Measurements from ENCODE around the gene RPL18A. TPM values are rescaled to one million over a fixed set of nuclear protein-coding genes. Genes with fewer than 3 reads are reported as not detected.

Gene RPL18A
- total and polyA plus RNA-seq, 8 donors: 854 to 4,061 (median 1,544) TPM

GRCh38 chr19:17841371-17841809, 18.3 kb upstream of the RPL18A start:
- TF ChIP-seq, protein P1, sequence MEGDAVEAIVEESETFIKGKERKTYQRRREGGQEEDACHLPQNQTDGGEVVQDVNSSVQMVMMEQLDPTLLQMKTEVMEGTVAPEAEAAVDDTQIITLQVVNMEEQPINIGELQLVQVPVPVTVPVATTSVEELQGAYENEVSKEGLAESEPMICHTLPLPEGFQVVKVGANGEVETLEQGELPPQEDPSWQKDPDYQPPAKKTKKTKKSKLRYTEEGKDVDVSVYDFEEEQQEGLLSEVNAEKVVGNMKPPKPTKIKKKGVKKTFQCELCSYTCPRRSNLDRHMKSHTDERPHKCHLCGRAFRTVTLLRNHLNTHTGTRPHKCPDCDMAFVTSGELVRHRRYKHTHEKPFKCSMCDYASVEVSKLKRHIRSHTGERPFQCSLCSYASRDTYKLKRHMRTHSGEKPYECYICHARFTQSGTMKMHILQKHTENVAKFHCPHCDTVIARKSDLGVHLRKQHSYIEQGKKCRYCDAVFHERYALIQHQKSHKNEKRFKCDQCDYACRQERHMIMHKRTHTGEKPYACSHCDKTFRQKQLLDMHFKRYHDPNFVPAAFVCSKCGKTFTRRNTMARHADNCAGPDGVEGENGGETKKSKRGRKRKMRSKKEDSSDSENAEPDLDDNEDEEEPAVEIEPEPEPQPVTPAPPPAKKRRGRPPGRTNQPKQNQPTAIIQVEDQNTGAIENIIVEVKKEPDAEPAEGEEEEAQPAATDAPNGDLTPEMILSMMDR (IDR thresholded peaks at IDR 0.05): no peak
- no peak for TF ChIP-seq EP300 (IDR thresholded peaks at IDR 0.05)
- no peak for TF ChIP-seq POLR2A (IDR thresholded peaks at IDR 0.05)
- TF ChIP-seq POLR2AphosphoS5 (IDR thresholded peaks at IDR 0.05): no peak

DNA sequence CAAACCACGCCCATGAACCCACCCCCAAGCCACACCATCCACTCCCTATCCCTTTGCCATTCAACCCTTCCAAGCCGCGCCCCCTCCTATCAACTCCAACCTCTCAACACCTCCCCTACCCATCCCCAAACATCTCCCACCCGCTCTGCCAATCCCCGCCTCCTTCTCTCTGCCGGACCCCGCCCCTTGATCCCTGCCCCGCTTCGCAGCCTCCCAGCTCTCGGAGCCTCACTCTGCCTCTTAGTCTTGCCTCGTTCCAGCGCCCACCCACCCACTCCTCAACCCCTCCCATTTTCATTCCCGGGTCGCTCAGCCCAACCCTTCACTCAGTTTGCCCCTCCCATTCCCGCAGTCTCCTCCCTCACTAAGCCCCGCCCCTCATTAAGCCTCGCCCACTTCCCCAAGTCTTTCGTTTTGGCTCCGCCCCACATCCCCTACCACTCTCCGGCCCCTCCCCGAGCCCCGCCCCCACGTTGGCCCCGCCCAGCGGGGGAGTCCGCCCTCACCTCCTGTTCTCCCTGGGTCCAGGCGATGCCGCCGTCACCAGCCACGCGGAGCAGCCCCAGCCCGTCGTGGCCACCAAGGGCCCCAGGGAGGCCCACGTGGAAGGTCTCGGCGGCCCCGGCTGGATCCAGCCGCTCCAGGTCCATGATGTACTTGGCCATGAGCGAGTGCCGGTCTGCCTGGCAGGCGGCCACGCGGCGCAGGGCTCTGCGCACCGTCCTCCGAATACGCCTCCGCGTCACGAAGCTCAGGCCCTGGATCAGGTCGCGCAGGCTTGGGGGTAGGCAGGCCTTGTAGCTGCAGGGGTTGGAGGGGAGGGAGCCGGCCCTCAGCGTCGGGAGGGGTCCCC, 17.7 kb upstream of the RPL18A start:
- TF ChIP-seq, protein P1 (IDR thresholded peaks at IDR 0.05): no peak
- TF ChIP-seq POLR2AphosphoS5 (IDR thresholded peaks at IDR 0.05): peak in 1 of 3 donors; percentile 13
- H3K9me3 ChIP-seq: no peaks in the 10 kb centered on the region
- WGBS, 5 donors: 18 to 31% (median 24%) methylated on average over 36 to 56 of the region's 56 CpGs
- H3K27ac ChIP-seq: peak overlapping the region in 3 of 5 donors; percentile 3 to 35 (median 10)
- peak; percentile 86 to 91 for DNase-seq
- peaks cover 13 to 33% (median 20%) of the 10 kb centered on the region in 4 donors for H3K4me1 ChIP-seq
- peak overlapping the region; percentile 19 to 46 (median 30) for H3K4me3 ChIP-seq
- intact Hi-C loops (cut with DNase I; ENCODE audit: low total_unique reads): no loop called here
- peaks cover 0 to 51% (median 23%) of the 10 kb centered on the region in 4 donors for H3K36me3 ChIP-seq
- H3K27me3 ChIP-seq: peaks cover 0 to 75% (median 0%) of the 10 kb centered on the region in 3 donors

More at GRCh38 chr19:17841371-17841809, 18.3 kb upstream of the RPL18A start:
- intact Hi-C loops (cut with DNase I; ENCODE audit: low total_unique reads): no loop called here
- no peaks in the 10 kb centered on the region for H3K9me3 ChIP-seq
- 21 to 33% (median 26%) methylated on average over 23 to 30 of the region's 30 CpGs for WGBS, 5 donors
- peak; percentile 44 to 64 for DNase-seq
- H3K27ac ChIP-seq: peak overlapping the region in 1 of 5 donors; percentile 35
- H3K4me1 ChIP-seq: peaks cover 13 to 27% (median 20%) of the 10 kb centered on the region in 4 donors
- H3K4me3 ChIP-seq: peak overlapping the region; percentile 19 to 46 (median 30)
- H3K36me3 ChIP-seq: peaks cover 0 to 54% (median 27%) of the 10 kb centered on the region in 4 donors
- peaks cover 0 to 69% (median 0%) of the 10 kb centered on the region in 3 donors for H3K27me3 ChIP-seq

GRCh38 chr19:17842663-17843291, 16.9 kb upstream of the RPL18A start:
- DNase-seq: no peak
- H3K27ac ChIP-seq: peak overlapping the region in 3 of 5 donors; percentile 3 to 35 (median 10)
- intact Hi-C loops (cut with DNase I; ENCODE audit: low total_unique reads): no loop called here
- H3K4me3 ChIP-seq: peak overlapping the region; percentile 19 to 46 (median 30)
- peaks cover 15 to 40% (median 24%) of the 10 kb centered on the region in 4 donors for H3K4me1 ChIP-seq
- no peak for TF ChIP-seq EP300 (IDR thresholded peaks at IDR 0.05)
- TF ChIP-seq POLR2A (IDR thresholded peaks at IDR 0.05): no peak
- TF ChIP-seq, protein P1 (IDR thresholded peaks at IDR 0.05): no peak
- TF ChIP-seq POLR2AphosphoS5 (IDR thresholded peaks at IDR 0.05): no peak
- peaks cover 0 to 45% (median 21%) of the 10 kb centered on the region in 4 donors for H3K36me3 ChIP-seq
- 62 to 72% (median 67%) methylated on average over 4 to 20 of the region's 20 CpGs for WGBS, 5 donors
- peaks cover 0 to 81% (median 2%) of the 10 kb centered on the region in 3 donors for H3K27me3 ChIP-seq
- H3K9me3 ChIP-seq: no peaks in the 10 kb centered on the region

DNA sequence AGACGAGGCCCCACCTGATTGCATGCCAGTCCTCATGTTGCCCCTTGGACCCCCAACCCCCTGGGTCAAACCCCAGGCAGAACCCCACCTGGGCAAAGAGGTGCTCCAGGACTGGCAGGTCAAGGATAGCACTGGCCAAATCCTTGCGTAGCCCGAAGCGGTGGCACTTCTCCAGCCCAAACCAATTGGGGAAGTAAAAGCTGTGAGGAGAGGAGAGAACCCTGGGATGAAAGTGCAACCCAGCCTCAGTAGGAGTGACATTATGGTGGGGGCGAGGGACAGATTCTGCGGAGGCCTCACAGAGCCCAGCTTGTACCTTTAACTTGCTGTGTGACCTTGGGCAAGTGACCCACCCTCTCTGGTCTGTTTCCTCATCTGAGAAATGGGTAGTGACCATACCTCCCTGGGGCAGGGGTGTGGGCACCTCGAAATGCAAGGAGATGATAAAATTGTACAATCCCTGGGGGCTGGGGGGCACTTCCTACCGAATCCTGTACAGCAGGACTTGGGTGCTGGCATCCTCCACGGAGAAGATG, 16.4 kb upstream of the RPL18A start:
- WGBS, 5 donors: 81 to 89% (median 87%) methylated on average over 5 to 9 of the region's 9 CpGs
- Histone ChIP-seq H3K9me3 (no peaks in the 10 kb centered on the region), H3K27me3 (peaks cover 0 to 81% (median 4%) of the 10 kb centered on the region in 3 donors), H3K4me3 (no peak overlapping the region), H3K27ac (no peak overlapping the region), H3K4me1 (peaks cover 18 to 46% (median 28%) of the 10 kb centered on the region in 4 donors), H3K36me3 (peaks cover 0 to 39% (median 19%) of the 10 kb centered on the region in 4 donors)
- DNase-seq: no peak
- TF ChIP-seq POLR2A (IDR thresholded peaks at IDR 0.05): no peak
- no peak for TF ChIP-seq EP300 (IDR thresholded peaks at IDR 0.05)
- no peak for TF ChIP-seq POLR2AphosphoS5 (IDR thresholded peaks at IDR 0.05)
- TF ChIP-seq, protein P1 (IDR thresholded peaks at IDR 0.05): no peak
- intact Hi-C loops (cut with DNase I; ENCODE audit: low total_unique reads): no loop called here
